ENCODE measurements around the gene EIF3F. TPM values are rescaled to one million over a fixed set of nuclear protein-coding genes. Genes with fewer than 3 reads are reported as not detected.

Gene EIF3F
- total and polyA plus RNA-seq, 2 of the 8 experiments (the other 6 are each of a cell fraction or from before 2014, with no cell fraction given), result 222 to 388 TPM

DNA sequence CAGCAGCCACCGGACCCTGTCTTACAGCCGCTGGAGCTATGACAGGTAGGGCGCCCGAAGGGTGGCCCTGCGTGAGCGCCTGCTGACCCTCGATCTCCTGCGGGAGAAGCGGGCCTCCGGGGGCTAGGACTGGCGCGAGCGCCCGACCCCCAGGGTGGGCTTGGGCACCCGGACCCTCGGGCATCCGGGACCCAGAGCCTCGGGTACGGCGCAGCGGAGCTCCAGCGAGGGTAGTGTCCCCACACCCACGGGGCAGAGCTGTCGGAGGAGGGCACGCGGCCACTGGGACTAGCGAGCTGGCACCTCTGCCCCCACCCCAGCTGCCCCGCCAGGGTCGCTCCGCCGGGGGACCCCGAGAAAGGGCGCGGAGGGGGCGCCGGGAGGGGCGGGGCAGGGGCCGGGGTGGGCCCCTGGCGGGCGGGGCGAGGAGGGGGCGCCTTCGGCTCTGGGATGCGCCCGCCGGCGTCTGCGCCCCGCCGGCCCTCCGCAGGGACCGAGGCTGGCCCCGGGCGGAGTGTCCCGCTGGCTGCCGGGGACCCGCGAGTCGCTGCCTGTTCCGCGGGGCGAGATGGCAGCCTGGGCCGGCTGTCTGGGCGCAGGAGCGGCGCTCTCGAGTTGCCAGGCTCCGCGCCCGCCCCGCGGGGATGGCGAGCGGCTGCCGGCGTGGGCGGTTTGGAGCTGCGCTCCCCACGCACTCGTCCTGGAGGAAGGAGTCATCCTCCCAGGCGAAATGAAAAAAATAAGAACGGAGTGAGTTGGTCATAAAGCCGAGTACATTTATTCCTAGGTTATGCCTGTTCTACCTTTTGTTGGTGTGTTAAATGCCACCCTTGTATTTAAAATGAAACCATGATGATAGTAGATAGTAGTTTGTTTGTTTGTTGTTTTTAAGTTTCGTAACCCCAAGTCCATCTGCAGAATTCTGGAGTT, 32.4 kb downstream of the EIF3F start (continued):
- TF ChIP-seq, protein P1, sequence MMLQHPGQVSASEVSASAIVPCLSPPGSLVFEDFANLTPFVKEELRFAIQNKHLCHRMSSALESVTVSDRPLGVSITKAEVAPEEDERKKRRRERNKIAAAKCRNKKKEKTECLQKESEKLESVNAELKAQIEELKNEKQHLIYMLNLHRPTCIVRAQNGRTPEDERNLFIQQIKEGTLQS (IDR thresholded peaks at IDR 0.05; ENCODE audit: insufficient read depth, low read depth, low read length), result no peak
- no peak for TF ChIP-seq MAFK (IDR thresholded peaks at IDR 0.05; ENCODE audit: low read depth, low read length)
- 0 out of 2 replicates have a peak, but pooled peaks have one; percentile 33 for TF ChIP-seq PHF8 (conservative IDR thresholded peaks at IDR 0.05; ENCODE audit: low read depth, low read length)
- no peak for TF ChIP-seq GABPA (IDR thresholded peaks at IDR 0.05; ENCODE audit: borderline replicate concordance, insufficient read depth, low read length)

Data from H1 (cell line).